ENCODE measurements around the gene CAPS2.
"Not testable (repeated sequence)": the region's sequence is repeated elsewhere in the genome, so short reads cannot be mapped to it uniquely, and the experiment has no call there.

Gene CAPS2

DNA sequence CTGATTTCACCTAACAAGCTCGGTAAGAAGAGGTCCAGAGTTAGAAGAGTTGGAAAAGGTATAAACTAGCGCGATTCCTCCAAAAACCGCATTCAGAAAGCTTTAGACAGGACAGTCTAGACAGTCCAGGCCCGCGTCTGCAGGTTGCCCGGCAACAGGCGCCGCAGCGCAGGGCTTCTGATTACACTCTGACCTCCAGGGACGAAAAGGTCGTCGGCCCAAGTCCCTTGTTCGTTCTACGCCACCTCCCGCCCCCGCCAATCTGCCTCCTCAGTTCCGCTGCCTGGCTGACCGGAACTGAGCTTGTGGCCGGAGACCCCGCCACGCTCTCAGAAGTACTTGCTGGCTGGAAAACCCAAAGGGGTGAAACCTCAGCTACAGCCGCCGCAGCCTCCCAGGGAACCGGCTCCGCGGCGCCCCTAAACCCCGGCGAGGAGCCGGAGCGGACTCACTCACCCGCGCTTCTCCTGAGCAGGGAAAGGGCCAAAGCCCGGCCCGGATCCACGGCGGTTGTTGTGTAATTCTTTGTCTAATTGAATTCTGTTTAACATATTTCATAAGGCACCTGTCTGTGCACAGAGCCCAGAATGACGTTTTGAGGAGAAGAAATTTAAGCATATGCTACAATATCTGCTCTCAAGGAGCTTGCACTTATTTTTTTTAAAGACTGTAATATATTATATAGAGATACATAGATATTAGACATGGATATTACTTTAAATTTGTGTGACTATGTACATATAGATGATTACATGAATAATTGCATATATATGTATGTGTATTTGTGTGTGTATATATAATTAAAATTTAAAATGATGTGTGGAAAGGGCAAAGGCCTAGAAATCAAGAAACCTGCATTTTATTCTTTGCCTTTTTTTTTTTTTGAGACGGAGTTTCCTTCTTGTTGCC, at the start of gene CAPS2:
Gene CAPS2 (minus strand): TSS at position 407 of the 909 bp plus-strand sequence. CDS start 3,826 bp downstream, outside the sequence.
- DNase-seq, result peak; percentile 95

DNA sequence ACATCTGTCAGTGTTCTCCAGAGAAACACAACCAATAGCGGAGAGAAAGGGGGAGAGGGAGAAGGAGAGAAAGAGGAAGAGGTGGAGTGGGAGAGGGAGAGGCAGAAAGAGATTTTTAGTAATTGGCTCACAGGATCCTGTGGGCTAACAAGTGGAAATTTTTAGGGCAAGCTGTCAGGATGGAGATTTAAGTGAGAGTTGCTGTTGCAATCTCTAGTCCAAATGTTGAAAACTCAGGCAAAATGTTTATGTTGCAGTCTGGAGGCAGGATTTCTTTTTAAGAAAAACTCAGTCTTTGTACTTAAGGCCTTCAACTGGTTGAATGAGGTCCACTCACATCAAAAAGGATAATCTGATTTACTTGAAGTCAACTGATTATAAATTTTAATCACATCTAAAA, 48.2 kb upstream of the CAPS2 start:
- DNase-seq, result no peak

DNA sequence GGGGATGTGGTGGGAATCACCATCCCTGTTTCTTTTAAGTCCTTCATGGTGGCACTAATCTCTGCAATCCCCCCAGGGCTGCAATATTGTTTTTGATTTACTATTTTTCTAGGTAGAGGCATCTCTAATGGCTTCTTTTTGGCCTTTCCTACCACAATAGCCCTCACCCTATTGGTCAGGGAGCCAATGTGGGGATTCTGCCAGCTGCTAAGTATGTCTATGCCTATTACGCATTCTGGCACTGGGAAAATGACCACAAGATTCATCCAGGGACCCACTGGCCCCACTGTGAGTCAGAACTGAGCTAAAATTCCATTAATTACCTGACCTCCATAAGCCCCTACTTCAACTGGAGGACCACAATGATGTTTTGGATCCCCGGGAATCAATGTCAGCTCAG, 44.8 kb upstream of the CAPS2 start:
- DNase-seq, result no peak

DNA sequence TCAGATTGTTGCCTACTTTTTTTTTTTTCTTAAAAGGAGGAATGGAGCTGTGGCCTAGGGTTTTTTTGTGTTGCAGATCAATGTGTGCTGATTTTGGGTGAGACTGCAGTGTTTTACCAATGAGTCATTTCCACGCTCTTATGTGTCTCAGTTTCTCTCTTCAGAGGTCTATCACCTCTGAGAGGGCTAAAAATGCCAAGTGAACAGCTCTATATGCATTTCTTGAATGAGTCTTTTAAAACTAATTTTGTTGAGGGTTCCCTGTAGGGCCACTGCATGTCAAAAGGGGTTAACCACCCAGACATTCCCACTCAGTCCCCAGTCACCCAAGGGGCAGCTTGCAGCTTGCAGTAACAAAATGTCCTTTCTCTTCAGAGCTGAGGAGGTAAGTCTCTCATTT, 36.5 kb upstream of the CAPS2 start:
- DNase-seq, result no peak

GRCh38 chr12:75364919-75365318, 34.8 kb upstream of the CAPS2 start:
- DNase-seq, result no peak

- DNase-seq, result no peak
Measured at GRCh38 chr12:75361408-75361807, 31.3 kb upstream of the CAPS2 start.

DNA sequence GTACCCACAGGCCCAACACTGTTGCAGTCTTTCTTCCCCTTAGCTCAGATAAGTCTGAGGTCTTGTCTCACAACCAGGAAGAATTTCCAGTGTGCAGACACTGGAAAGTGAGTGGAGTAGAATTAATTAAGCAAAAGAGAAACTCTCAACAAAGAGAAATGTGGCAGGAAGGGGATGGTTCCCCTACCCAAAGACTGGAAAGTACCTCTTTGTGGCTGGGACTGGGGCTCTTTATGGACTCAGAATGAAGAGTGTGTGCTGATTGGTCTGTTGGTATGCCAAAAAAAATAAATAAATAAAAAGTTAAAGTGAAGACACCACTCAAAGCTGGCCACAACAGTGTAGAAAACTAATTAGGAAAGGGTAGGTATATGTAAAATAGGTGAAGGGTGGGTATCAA, 30.8 kb upstream of the CAPS2 start:
- no peak for DNase-seq

- DNase-seq, result no peak
Measured at GRCh38 chr12:75354011-75354410, 23.9 kb upstream of the CAPS2 start.

GRCh38 chr12:75350413-75350812, 20.3 kb upstream of the CAPS2 start:
- DNase-seq, result no peak

DNA sequence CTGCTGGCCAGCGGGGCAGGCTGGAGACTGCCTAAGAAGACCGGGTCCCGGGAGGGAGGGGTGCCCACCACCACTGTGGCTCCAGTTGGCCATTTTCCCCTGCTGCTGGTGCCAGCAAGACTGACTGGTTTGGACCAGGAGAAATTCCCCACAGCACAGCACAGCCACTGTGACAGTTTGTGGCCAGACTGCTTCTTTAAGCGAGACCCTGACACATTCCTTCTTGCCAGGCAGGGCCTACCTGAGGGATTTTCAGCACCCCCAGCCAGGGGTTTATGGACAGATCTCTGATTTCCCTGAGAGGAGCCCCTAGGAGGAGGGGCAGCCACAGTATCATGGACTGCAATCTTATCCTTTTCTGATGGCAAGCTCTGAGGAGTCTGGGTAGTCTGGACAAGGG, 19.8 kb upstream of the CAPS2 start:
- DNase-seq, result no peak

- DNase-seq, result not testable (repeated sequence)
Measured at GRCh38 chr12:75346215-75346614, 16.1 kb upstream of the CAPS2 start.

GRCh38 chr12:75345531-75345930, 15.4 kb upstream of the CAPS2 start:
- no peak for DNase-seq

GRCh38 chr12:75341873-75342272, 11.7 kb upstream of the CAPS2 start:
- no peak for DNase-seq

DNA sequence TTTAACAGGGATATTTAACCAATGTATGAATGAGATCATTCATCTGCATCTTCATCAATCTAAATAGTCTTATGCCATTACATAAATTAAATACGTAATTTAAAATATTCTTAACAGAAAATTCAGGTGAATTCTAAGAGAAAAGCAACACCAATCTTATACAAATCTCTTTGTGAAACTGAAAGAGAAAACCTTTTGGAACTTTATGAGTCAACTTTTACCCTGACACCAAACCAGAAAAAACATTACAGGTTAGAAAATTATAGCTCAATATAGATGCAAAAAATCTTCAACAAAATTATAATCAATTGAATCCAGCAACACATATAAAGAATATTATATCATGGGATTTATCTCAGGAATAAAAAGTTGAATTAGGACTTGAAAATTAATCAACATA, 7.8 kb upstream of the CAPS2 start:
- no peak for DNase-seq

DNA sequence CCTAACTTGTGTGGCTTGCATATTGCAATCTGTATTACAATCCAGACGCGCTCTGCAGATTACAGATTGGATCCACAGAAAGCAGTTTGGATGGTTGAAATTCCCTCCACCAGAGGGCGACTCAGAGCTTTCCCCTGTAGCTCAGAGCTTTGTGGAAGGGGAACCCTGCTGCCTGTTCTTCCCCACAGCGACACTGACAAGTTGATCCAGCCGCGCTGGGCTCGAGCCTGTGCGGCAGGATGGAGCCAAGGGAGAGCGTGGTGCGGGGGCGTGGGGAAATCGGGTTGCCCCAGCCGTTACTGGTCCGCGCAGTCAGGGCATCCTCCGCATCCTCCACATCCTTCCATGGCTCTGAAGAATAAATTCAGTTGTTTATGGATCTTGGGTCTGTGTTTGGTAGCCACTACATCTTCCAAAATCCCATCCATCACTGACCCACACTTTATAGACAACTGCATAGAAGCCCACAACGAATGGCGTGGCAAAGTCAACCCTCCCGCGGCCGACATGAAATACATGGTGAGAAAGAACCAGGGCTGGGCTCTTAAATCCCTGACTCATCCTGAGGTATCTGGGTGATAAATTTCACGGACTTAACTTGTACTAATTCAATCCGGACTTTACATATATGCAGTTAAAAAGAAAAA, 4.4 kb upstream of the CAPS2 start, which contains the start of gene GLIPR1L1:
Gene GLIPR1L1 (plus strand): TSS at position 287 of the 647 bp plus-strand sequence. CDS start 59 bp downstream, at position 346.
- peak; percentile 89 for DNase-seq

DNA sequence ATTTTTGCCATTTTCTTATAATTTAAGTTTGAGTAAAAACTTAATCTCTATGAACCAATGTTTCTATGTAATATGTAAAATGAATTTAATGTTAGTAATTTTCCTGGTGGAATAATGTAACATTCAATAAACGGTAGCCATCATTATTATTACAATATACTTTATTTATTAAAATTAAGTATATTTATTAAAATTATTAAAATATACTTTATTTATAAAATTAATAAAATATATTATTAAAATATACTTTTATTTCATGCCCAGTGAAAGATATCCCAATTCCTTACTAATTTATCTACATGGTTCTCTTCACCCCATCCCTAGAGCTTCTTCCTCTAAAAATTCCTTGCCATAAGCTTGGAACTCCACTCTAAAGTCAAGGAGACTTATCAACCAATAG, 2.5 kb downstream of the CAPS2 start:
- DNase-seq, result no peak

GRCh38 chr12:75323663-75324062, 6.5 kb downstream of the CAPS2 start:
- DNase-seq, result no peak

DNA sequence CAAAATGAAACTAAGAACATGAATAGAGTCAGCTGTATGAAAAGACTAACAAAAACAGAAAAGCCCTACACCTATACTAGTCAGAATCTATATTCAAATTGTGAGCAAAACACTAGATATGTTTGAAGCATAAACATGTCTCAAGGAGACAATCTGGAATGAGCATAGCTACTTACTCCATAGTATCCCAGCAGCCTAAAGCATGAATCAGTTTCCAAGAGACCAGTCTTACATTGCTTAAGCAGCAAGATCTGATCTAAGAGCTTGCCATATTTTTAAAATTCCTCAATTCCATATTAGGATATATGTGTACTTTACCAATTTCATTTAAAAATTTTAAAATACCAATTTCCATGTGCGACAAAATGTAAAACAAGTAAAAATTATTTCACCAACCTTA, 7.7 kb downstream of the CAPS2 start:
- no peak for DNase-seq

GRCh38 chr12:75317784-75318183, 12.3 kb downstream of the CAPS2 start:
- no peak for DNase-seq

DNA sequence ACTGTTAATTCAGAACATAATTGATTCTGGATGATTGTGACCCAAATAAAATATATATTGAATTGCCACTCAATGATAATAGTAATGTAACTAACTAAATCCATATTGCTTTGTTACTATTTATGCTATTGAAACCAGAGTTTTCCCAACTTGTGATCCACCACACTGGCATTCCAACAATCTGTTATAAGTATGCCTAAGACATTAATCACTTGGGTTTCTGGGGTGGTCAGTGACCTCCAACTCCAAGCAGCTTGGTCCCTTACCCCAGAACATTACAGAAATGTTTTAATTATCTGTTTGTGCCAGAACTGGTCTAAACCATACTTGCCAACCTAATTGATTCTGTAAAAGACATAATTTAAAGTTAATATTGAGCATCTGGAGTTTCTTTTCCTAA, 14.6 kb downstream of the CAPS2 start:
- DNase-seq, result no peak

GRCh38 chr12:75311369-75311768, 18.8 kb downstream of the CAPS2 start:
- DNase-seq, result no peak

DNA sequence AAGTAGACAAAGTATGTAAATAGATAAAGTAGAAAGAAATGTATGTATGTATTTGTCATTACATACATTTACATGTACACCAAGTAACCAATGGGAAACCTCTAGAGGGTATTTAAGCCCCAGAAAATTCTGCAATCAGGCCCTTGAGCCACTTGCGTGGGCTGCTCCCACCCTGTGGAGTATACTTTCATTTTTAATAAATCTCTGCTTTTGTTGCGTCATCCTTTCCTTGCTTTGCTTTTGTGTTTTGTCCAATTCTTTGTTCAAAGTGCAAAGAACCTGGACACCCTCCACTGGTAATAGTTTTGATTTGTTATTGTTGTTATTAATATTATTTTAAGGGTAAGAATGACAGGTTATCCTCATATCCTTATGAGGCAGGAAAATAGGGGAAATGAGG, 21.8 kb downstream of the CAPS2 start:
- no peak for DNase-seq

GRCh38 chr12:75305412-75306332, 24.5 kb downstream of the CAPS2 start:
- no peak for DNase-seq

All from retina (tissue), 1 donor.